ENCODE measurements around the gene TFIP11.

GRCh38 chr22:26470807-26471206 lies 41.5 kb downstream of the TFIP11 start:
- TF ChIP-seq CTCF (IDR thresholded peaks at IDR 0.05): no peak
- no peak for TF ChIP-seq EZH2 (IDR thresholded peaks at IDR 0.05; ENCODE audit: borderline replicate concordance, insufficient read depth, low read depth, low read length, poor library complexity, severe bottlenecking)

Measured in B cell (primary cell).